ENCODE measurements around the gene TAS2R60.
"Not testable (repeated sequence)": the region's sequence is repeated elsewhere in the genome, so short reads cannot be mapped to it uniquely, and the experiment has no call there.

GRCh38 chr7:143415209-143415608, 28.0 kb upstream of the TAS2R60 start:
- TF ChIP-seq EZH2 (IDR thresholded peaks at IDR 0.05; ENCODE audit: insufficient read depth, poor library complexity, severe bottlenecking); EZH2phosphoT487 (IDR thresholded peaks at IDR 0.05; ENCODE audit: insufficient read depth, low read depth): not testable (repeated sequence)

All from GM23248 (cell line).